ENCODE measurements around the gene COBL. TPM values are rescaled to one million over a fixed set of nuclear protein-coding genes. Genes with fewer than 3 reads are reported as not detected.

Gene COBL
- total and polyA plus RNA-seq, 2 of the 8 experiments (the other 6 are each of a cell fraction or from before 2014, with no cell fraction given) = 13.8 to 40.4 TPM

DNA sequence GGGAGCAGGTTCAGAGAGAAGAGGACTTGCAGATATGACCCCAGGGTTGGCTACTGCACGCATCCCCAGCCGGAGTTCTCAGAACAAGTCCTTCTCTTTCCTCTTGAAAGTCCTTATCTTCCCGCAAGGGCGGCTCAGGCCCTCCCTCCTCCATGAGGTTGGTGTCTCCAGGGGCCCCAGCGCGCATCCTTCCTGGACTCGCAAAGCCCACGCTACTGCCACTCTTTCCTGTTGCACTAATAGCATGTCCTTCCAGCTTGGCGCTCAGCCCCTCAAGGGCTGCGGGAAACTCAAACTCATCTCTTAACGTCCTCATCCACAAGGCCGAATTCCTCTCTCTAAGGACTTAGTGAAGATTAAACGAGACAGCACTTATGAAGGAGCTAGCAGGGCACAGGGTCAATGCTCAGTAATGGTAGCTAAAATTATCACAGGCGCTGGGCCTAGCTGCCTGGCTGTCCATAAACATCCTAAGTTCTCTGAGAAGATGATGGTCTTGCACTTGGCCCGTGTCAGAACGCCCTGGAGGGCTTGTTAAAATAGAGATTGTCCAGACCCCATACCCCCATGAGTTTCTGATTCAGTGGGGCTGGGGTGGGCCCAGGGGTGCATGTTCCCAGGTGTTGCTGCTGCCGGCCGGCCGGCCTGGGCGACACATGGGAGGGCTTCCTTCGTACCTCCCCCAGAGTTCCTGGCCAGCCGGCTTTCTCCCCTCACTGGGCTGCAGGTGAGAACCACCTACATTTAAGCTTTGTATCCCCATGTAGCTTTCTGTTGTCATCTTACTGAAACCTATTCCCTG lies 261.4 kb downstream of the COBL start:
- Histone ChIP-seq H2BK20ac (ENCODE audit: low read length) (no peak overlapping the region), H3K18ac (ENCODE audit: extremely low read depth, low read length) (no peak overlapping the region), H3K9ac (replicated peaks in 1 of 4; ENCODE audit: extremely low read depth in 1 of 4, low read depth in 3 of 4, low read length in 3 of 4) (no peak overlapping the region), H3K27me3 (replicated peaks in 1 of 4; ENCODE audit: control insufficient read depth in 3 of 4, extremely low read depth in 1 of 4, insufficient read depth in 3 of 4, low read length in 3 of 4) (no peaks in the 10 kb centered on the region), H2BK120ac (replicated peaks; ENCODE audit: low read depth, low read length) (no peak overlapping the region), H3K36me3 (ENCODE audit: control insufficient read depth in 2 of 4, insufficient read depth in 4 of 4, low read length in 3 of 4) (no peaks in the 10 kb centered on the region), H3K4me2 (ENCODE audit: insufficient read depth in 1 of 2, low read depth in 2 of 2, low read length in 2 of 2) (no peak overlapping the region), H4K91ac (replicated peaks; ENCODE audit: insufficient read length, low read length) (no peak overlapping the region), H2BK12ac (ENCODE audit: low read depth, low read length) (no peak overlapping the region), H3K4me3 (ENCODE audit: extremely low read depth in 1 of 4, insufficient read depth in 2 of 4, low read depth in 3 of 4, low read length in 4 of 4) (no peak overlapping the region), H3K27ac (ENCODE audit: low read depth, low read length) (no peak overlapping the region), H3K56ac (replicated peaks; ENCODE audit: insufficient read length, low read depth, low read length) (no peak overlapping the region), H2AK5ac (ENCODE audit: low read depth, low read length) (no peak overlapping the region), H3K9me3 (ENCODE audit: insufficient read depth in 2 of 2, low read depth in 1 of 2, low read length in 1 of 2) (no peaks in the 10 kb centered on the region), H2BK15ac (ENCODE audit: low read length) (no peak overlapping the region), H3K23me2 (ENCODE audit: low read depth, low read length) (no peaks in the 10 kb centered on the region), H3K23ac (ENCODE audit: insufficient read length) (no peak overlapping the region), H4K5ac (ENCODE audit: insufficient read length, low read depth, low read length) (no peak overlapping the region), H4K8ac (ENCODE audit: extremely low read depth, insufficient read depth, low read length) (no peak overlapping the region), H2BK5ac (ENCODE audit: low read depth, low read length) (no peak overlapping the region; the same call in 1 of the 2 replicates), H4K20me1 (replicated peaks in 1 of 2; ENCODE audit: control insufficient read depth in 1 of 2, insufficient read depth in 2 of 2, low read length in 2 of 2) (no peaks in the 10 kb centered on the region), H3K14ac (ENCODE audit: insufficient read length) (no peak overlapping the region), H2AFZ (ENCODE audit: low read length) (no peak overlapping the region), H3K4ac (replicated peaks; ENCODE audit: insufficient read length, low read depth, low read length) (no peak overlapping the region), H3K79me2 (ENCODE audit: control insufficient read depth in 1 of 2, insufficient read depth in 2 of 2, low read length in 2 of 2) (no peaks in the 10 kb centered on the region), H3K4me1 (replicated peaks in 1 of 4; ENCODE audit: control insufficient read depth in 3 of 4, insufficient read depth in 4 of 4, low read length in 3 of 4) (no peaks in the 10 kb centered on the region; a peak in 1 of 7 replicates), H3K79me1 (ENCODE audit: low read depth, low read length) (no peaks in the 10 kb centered on the region; the same call in 1 of the 2 replicates)
- TF ChIP-seq YY1 (IDR thresholded peaks at IDR 0.05; ENCODE audit: low read depth, low read length) (no peak), TEAD4 (IDR thresholded peaks at IDR 0.05; ENCODE audit: low read depth, low read length) (no peak), ZNF274 (IDR thresholded peaks at IDR 0.05; ENCODE audit: borderline replicate concordance, extremely low read depth, low read length) (no peak), E2F6 (IDR thresholded peaks at IDR 0.05) (no peak), SIX5 (IDR thresholded peaks at IDR 0.05; ENCODE audit: low read depth, low read length) (no peak), CHD2 (IDR thresholded peaks at IDR 0.05; ENCODE audit: low read length) (no peak), KDM5A (IDR thresholded peaks at IDR 0.05; ENCODE audit: low read length) (no peak), ATF3 (IDR thresholded peaks at IDR 0.05; ENCODE audit: insufficient read depth, low read depth, low read length) (no peak), TAF7 (optimal IDR thresholded peaks at IDR 0.05; ENCODE audit: borderline replicate concordance, low read depth, low read length) (no peak)
- POLR2A ChIA-PET (ENCODE audit: partially characterized antibody) = no interaction called here
- FAIRE-seq (no peak), DNase-seq (ENCODE audit: low read depth in 1 of 2, low spot score in 2 of 2) (no peak)
- CTCF ChIA-PET (ENCODE audit: partially characterized antibody) = interaction anchor here (0.9 to 3.1 kb wide), 5 partner anchors 13 to 96 kb away, joined by 3 to 15 read pairs (median 4); no protein-coding TSS in a partner anchor
- WGBS, 2 experiments (ENCODE audit: extremely low coverage in 1 of 2, insufficient coverage in 1 of 2, insufficient read length in 1 of 2, insufficient replicate concordance in 2 of 2, low coverage in 1 of 2, low lambda C conversion rate in 2 of 2, missing lambda C conversion rate in 1 of 2) = 90% methylated on average over 22 of the region's 22 CpGs; no CpG with 5 or more reads in 1 of the 2 experiments
